Stimulated activated CD4-positive, alpha-beta T cell treated with anti-CD3 and anti-CD28 coated beads, Interleukin-4, amount 100 ng/mL, for 1 hour (primary cell): ENCODE measurements around the gene OSCP1.
"Not testable (repeated sequence)": the region's sequence is repeated elsewhere in the genome, so short reads cannot be mapped to it uniquely, and the experiment has no call there.

Experiments used
- DNase-seq: peaks from one replicate; pipeline ENCODE4 v3.0.0-alpha.2; 2020

Gene OSCP1, protein sequence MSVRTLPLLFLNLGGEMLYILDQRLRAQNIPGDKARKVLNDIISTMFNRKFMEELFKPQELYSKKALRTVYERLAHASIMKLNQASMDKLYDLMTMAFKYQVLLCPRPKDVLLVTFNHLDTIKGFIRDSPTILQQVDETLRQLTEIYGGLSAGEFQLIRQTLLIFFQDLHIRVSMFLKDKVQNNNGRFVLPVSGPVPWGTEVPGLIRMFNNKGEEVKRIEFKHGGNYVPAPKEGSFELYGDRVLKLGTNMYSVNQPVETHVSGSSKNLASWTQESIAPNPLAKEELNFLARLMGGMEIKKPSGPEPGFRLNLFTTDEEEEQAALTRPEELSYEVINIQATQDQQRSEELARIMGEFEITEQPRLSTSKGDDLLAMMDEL

DNA sequence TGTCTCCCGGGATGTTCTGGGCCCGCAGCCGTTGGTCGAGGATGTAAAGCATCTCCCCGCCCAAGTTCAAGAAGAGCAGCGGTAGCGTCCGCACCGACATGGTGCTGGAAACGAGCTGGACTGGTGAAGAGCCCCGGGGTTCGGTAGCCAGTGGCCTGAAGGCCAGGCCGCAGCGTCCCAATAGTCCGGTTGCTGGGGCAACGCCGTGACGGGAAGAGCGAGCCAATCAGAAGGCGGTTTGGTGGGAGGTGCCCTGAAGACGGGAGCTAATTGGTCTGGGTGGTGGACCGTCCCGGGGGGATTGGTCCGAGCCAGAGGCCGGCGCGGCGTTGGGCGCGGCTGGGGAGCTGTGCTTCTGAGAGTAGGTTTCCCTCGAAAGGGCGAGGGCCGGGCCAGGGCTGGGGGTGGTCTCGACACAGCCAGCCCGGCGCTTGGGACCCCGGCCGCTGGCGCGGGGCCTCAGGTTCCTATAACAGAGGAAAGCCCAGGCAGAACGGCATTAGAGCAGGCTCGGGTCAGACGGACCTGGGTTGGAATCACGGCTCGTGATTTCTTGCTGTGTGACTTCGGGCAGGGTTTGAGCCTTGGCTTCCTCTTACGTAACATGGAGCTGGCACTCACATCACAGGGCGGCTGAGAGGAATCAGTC, at the start of gene OSCP1:
TSS of gene OSCP1 (minus strand) at position 182 of the 649 bp plus-strand sequence. CDS start at position 100, 82 bp downstream.
- peak; percentile 84 for DNase-seq

DNA sequence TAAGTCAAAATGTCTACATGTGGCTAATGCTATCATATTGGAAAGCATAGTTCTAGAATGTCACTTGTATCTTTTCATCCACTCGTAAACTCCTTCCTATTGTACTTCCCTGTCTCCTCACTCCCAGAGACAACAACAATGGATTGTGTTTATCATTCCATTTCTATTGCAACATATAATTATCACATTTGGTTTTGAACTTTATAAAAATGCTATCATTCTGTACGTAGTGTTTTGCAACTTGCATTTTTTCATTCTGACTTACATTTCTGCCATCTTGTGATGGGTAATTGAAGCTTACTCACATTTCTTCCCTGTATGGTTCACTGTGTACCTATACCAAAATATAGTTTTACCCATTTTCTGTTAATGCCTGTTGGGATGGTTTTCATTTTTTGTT, 47.0 kb upstream of the OSCP1 start:
- no peak for DNase-seq

DNA sequence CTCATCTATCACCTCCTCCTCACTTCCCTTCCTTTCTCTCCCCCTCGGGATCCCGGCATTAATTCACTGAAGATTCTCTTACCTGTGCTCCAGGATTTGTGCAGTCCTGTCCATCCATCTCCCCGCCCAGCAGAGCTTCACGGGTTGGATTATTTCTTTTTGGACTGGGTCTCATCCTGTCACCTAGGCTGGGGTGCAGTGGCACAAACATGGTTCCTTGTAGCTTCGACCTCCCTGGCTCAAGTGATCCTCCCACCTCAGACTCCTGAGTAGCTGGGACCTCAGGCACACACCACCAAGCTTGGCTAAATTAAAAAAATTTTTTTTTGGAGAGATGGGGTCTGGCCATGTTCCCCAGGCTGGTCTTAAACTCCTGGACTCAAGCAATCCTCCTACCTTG, 44.7 kb upstream of the OSCP1 start:
- no peak for DNase-seq

DNA sequence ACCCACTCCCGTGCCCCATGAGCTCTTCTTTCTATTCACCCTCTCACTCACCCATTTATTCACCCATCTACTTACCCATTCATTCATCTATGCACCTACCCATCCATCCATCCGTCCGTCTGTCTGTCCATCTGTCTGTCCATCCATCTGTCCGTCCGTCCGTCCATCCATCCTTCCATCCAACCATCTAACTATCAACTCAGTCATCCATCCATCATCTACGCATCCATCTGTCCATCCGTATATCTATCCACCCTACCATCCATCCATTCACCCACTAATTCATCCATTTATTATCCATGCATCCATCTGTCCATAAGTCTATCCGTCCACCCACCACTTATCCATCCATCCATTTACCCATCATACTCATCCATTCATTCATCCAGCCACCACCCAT, 43.3 kb upstream of the OSCP1 start:
- no peak for DNase-seq

DNA sequence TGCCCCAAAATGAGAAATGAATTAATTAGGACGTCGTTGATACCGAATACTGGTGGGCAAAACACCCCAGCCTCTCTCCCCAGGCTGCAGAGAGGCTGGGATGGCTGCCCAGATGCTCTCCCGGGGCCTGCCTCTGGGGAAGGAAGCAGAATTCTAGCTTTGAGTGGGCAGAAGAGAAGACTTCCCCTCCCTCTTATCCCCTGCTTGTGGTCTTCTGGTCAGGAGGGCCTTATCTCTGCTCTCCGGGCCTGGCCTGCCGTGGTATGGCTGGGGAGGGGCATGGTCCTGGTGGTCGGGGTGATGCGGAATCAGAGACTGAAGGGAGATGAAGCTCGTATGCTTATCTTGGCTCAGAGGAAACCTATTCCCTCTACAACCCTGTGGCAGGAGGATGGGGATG, 42.2 kb upstream of the OSCP1 start:
- no peak for DNase-seq

DNA sequence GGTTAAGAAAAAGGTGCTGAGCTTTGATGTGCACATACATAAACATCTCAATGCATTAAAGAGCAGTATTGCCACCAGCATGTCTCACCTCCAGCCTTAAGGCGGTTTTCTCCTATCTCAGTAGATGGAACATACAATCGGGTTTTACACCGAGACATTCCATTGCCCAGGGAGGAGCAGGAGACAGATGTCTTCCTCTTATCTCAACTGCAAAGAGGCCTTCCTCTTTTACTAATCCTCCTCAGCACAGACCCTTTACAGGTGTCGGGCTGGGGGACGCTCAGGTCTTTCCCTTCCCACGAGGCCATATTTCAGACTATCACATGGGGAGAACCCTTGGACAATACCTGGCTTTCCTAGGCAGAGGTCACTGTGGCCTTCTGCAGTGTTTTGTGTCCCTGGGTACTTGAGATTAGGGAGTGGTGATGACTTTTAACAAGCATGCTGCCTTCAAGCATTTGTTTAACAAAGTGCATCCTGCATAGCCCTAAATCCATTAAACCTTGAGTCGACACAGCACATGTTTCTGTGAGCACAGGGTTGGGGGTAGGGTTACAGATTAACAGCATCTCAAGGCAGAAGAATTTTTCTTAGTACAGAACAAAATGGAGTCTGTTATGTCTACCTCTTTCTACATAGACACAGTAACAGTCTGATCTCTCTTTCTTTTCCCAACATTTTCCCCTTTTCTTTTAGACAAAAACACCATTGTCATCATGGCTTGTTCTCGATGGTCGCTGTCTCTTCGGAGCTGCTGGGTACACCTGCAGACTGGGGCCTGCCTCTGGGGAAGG, 39.2 kb upstream of the OSCP1 start:
- DNase-seq: not testable (repeated sequence)

DNA sequence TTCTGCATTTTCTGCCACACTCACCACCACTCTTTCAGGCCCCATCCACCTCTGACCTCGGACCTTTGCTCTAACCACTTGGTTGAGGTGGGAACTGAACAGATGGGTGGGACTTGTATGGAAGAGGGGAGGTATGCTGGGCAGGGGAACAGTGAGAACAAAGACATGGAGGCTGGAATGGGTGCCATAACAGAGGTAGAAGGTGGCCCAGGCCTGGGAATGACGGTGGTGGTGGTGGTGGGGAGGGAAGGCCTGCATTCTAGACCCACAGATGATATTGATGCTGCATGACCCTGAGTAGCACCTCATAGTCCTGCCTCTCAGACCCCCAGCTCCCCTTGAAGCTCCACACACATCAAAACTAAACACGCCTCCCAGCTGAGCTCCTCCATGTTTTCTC, 37.7 kb upstream of the OSCP1 start:
- DNase-seq: no peak

DNA sequence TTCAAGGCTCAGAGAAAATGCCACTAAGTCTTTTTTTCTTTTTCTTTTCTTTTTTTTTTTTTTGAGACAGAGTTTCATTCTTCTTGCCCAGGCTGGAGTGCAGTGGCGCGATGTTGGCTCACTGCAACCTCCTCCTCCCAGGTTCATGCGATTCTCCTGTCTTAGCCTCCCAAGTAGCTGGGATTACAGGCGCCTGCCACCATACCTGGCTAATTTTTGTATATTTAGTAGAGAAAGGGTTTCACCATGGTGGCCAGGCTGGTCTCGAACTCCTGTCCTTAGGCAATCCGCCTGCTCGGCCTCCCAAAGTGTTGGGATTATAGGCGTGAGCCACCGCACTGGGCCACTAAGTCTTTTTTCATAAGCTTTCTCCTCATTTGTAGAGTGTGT, 37.1 kb upstream of the OSCP1 start:
- DNase-seq: not testable (repeated sequence)

DNA sequence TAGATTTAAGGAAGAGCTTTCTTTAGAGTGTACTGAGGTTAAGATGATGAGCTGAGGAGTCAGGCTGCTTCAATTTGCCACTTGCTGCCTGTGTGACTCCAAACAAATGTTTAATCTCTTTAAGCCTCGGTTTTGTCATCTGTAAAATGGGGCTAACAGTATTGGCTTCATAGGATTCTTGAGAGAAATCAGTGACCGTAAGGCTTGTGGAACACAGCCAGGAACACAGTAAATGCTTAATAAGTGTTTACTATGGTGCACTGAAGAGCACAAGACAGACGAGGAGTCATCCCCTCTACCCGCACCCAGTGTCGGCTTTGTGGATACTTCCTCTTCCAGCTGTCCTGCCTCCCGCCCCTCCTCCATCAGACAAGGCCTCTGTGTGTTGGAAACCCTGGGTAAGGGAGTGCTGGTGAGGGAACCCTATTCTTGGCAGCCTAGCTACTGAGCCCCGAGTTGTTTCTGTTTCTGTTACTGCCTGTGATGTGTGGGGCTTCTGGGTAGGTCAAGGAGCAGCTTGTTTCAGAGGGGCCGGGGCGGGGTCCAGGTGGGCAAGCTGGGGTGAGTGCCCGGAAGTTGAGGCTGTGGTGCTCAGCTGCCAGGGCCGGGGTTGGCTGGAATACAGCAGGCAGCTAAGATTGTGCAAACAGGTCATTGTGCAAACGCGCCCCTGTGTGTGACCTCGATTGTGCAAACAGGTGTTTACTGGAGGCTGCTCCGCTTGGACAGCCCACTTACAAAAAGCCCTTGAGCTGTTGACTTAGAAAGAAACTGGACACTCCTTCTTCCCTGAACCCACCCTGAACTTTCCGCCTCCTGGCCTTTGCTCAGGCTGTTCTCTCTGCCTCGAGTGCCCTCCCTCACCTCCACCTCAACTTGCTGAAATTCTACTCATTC, 36.4 kb upstream of the OSCP1 start:
- no peak for DNase-seq

DNA sequence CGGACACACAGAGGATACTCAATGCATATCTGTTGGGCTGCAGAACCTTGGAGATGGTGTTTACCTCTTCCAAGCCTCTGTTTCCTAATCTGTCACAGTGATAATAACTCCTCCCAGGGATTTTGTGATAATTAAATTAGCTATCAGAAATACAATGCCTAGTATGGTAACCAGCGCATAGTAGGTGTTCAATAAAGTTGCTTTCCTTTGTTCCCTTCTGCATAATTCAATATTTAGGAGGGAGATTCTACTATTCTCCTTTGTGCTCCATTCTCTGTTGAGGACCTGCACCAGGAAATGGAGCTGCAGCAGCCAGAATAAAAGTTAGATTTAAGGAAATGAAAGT, 35.8 kb upstream of the OSCP1 start:
- DNase-seq: no peak

DNA sequence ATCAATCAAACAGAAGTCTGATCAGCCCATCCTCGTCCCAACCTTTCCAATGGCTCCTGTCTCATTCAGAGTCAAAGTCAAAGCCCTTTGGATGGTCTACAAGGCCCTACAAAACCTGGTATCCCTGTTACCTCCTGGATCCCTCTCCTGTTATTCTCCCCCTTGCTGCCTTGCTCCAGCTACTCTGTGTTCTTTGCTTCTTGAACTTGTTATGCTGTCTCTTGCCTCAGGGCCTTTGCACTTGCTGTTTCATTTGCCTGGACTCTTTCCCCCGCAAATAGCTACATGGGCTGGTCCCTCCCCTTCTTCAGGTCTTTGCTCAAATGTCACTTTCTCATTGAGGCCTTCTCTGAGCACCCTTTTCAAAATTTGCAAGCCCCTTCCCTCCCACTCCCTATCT, 33.8 kb upstream of the OSCP1 start:
- DNase-seq: no peak

DNA sequence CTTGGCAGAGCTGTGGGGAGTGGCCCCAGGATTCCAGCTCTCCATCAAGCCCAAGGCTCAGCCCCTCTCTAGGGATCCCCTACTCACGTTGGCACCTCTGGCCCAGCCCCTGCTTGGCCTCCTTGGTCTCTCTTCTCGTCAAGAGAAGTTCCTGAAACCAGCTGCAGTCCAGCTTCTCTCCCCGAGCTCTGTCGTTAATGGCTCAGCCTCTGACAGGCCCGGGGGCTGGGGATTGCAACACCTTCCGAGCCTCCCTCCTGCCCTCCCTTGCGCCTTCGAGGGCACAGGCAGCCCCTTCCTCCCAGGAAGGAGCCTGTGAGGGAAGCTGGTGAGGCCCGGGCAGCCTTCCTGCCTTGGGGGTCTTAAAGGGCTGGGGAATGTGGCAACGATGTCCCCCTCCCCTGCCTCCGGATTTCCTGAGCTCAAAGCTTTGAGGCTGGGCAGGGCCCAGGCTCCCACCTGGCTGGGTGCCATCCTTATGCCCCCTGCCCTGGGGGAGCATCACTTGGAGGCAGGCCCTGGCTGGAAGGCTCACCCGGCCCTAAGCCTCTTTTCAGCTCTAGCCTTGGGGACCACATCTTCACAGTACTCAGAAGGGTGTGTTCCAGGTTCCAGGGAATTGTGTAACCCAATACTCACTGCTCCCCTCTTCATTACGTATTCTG, 32.6 kb upstream of the OSCP1 start, which contains the start of gene CSF3R:
TSS of gene CSF3R (minus strand) at position 190 of the 665 bp plus-strand sequence. CDS start 3,417 bp downstream, outside the sequence.
- no peak for DNase-seq

DNA sequence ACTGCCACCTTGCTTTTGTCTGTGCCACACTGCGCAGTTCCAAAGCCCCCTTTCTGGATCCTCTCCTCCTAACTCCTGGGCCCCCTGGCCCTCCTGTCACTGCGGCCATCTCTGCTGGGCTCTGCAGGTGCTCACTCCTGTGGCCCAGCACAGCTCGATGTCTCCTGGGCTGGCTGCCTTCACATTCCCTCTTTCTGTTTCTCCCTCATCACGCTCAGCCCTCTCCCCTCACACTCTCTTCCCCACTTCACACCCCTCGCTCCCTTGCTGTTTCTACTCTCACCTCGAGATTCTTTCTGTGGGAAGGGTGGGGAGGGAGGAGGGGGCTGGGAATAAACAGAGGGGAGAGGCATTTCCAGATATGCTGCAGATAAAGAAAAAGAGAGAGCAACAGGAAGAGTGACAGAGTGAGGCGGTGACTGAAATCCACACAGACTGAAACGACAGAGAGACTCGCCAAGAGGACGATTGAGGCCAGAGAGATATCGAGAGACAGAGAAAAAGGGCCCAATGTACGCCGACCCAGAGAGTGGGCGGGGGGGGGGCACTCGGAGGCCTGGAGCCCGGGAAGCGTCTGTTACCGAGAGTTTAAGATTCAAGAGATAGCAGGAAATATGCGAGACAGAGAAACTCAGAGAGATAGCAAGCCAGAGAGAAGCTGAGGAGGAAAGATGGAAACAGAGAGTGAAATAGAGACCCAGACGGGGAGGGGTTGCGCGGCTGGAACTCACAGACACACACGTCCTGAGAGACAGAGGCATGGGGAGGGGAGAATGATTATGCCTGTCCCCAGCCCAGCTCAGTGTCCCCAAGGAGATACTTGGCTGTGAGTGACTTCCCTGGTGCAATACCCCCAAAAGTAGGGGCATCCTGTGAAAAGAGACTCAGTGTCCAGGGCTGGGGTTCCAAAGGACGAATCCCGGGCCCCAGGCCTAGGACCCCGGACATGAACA, 31.8 kb upstream of the OSCP1 start:
- DNase-seq: no peak

DNA sequence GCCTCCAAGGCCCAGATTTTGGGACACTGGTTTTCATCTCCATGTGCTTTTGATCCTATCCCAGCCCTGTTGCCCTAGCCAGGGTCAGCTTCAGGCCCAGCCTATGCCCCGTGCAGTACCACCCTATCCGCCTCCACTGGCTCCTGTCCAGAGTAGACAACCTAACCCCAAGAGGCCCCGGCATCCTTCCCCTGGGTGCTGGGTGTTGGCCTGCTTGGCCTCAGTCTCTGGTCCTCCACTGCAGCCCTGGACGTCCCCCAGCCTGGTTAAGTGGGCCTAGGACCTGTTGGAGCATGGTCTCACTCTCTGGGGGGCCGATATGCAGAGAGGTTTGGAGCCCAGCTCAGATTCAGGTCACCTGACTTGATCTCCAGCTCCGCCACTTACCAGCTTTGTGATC, 30.8 kb upstream of the OSCP1 start:
- no peak for DNase-seq

DNA sequence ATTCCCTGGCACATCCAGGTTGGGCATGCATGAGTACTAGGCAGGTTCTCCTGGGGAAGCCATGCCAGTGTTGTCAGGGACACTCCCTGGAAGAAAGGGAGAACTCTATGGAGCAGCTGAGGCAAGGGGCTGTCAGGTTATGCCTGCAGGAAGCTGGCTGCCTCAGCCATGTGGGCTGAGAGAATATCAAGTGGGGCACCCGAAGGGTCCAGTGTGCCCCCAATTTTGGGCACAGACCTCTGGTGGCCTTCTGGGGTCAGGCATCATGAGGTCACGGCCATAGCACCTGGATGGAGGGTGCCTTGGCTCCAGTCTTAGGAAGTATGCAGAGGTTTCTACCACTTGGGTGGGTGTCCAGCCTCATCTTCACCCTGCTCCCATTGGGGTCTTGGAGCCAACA, 29.9 kb upstream of the OSCP1 start:
- DNase-seq: no peak

DNA sequence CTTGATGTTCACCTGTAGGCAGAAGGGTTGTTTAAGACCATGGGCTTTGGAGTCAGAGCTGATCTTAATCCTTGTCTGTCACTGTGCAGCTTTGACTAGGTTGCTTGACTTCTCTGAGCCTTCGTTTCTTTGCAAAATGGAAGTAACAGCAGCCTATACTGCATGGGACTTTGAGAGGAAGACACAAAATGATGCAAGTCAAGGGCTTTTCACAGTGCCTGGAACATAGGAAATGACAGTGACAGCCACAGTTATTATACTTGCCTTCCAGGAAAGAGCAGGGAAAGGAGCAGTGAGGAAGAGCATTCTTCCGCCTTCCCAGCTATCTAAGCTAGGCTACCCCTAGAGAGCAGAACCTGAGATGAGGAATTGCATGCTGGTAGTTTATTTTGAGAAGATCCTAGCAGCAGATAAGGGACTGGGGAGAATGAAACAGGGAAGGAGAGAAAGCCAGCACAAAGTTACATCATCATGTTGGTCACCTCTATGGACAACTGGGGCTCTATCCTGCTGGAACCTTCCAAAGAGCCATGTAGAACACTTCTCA, 29.3 kb upstream of the OSCP1 start:
- DNase-seq: no peak

DNA sequence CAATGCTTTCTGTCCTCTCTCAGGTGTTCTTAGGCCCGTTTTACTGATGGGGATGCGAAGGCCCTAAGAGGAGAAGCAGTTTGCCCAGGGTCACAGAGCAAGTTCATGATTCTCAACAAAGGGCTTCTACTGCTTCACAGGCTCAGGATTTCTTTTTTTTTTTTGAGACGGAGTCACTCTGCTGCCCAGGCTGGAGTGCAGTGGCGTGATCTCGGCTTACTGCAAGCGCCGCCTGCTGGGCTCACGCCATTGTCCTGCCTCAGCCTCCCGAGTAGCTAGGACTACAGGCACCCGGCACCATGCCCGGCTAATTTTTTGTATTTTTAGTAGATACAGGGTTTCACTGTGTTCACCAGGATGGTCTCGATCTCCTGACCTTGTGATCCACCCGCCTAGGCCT, 27.4 kb upstream of the OSCP1 start:
- not testable (repeated sequence) for DNase-seq

DNA sequence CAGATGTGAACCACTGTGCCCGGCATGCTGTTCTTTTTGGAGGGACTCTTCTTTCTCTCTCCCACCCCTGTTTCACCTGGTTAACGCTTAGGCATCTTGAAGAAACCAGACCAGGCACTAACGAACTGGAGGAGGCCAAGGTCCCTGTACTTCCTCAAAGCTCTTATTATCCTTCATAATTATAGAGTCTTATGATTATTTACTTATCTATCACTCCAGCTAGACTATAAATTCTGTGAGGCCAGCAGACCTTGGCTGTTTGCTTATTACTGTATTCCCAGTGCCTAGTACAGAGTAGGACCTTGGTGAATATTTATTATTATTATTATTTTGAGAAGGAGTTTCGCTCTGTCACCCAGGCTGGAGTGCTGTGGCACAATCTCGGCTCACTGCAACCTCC, 26.7 kb upstream of the OSCP1 start:
- DNase-seq: no peak

DNA sequence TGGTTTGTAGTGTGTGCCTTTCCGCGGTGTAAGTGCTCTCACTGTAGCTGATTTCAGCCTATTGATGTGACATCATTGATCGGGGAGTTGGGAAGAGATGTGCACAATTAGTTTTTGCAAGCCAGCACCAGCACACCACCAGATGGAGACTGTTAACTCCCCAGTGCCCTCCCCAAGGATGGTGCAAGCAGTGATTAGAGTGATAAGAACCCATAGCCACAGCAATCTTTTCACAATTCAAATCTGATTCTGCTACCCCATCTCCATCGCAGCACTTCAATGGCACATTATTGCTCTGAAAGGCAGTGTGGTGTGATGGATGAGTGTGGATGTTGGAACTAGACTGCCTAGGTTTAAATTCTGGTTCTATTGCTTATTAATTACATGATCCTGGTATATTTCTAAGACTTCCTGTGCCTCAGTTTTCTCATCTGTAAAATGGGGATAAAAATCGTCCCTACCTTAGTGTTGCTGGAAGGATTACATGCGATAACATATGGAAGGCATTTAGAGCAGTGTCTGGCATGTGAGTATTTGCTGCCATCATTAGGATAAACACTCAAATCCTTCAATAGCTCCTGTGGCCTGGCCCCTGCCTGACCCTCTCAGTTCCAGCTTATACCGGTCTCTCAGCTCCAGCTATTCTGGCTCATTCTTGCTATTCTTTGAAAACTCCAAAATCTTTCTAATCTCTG, 25.8 kb upstream of the OSCP1 start:
- no peak for DNase-seq

DNA sequence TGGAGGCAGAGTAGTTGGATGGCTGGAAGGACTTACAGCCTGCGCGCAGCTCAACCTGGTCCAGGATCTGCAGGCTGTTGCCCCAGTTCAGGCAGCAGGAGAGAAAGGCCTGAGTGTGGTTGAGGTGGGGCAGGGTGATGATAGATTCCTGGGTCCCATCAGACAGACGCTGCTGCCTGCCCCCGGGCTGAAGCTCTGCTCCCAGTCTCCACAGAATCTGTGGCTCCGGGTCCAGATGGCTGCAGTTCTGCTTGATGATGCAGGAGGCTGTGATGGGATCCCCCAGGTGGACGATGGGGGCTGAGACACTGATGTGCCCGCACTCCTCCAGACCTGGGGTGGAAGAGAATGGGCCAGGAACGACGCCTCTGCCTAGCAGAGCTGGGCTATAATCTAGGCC, 25.1 kb upstream of the OSCP1 start:
- no peak for DNase-seq
